Measurements from ENCODE around the gene DCAF7.

Gene DCAF7

DNA sequence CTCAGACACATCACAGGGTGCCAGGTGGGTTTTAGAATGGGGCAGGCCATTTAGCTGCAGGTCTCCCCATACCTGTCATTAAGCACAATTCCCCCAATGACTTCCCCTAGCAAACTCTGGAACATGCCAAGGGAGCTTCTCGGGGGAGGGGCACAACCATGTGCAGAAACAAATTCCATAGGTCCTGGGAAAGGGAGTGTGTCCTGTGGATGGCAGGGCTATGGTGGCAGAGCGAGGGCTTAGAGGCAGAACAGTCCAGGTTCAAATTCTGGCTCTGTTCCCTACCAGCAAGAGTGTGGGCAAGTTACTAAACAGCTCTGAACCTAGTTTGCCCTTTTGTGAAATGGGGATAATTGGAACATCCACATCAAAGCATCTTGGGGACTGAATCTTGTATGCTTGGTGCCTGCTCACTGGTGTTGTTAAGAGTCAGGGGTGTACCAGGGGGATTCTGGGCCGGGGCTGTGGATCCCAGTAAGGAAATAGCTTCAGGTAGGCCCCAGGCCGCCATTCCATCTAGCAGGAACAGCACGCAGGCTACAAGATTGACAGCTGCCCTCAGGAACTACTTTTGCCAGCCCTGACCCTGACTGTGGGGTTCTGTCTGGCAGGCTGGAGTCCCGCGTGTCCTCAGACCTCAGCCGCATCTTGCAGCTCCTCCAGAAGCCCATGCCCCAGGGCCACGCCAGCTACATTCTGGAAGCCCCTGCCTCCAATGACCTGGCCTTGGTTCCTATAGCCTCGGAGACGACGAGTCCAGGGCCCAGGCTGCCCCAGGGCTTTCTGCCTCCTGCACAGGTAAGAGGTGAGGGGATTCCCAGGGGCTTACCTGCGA is 5.6 kb upstream of the DCAF7 start:
- DNase-seq (ENCODE audit: low spot score) = no peak

DNA sequence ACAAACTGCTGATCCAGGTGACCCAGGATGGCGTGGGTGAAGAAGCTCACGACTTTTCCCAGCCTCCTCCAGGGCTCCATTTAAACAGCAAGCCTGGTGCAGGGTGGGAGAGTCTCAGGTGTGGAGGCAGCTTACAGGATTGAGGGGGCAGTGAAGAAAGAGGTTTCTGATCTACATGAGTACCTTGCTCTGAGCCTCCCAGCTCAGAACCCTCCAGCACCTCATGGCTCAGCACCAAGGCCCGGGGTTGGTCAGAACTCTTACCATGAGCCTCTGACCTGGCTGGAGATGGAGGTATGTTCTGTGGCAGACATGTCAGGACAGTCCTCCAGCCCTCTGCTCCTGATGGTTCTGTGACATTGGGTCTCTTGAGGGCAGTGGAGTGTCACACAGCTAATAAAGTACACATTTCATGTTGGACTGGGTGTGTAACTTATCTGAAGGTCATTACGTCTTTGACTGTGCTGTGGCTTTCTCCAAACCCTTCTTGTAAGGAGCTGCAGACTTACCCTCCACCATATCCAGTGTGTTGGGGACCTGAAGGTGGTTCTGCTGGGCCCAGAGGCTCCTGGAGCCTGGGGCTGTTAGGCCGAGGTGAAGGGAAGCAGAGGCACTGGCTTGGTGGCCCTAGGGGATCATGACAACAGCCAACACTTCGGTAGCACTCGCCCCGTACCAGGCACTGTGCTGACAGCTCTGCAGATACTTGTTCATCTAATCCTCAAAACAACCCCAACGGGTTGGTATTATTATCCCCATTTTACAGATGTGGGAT is 3.8 kb upstream of the DCAF7 start:
- DNase-seq (ENCODE audit: low spot score) = no peak

DNA sequence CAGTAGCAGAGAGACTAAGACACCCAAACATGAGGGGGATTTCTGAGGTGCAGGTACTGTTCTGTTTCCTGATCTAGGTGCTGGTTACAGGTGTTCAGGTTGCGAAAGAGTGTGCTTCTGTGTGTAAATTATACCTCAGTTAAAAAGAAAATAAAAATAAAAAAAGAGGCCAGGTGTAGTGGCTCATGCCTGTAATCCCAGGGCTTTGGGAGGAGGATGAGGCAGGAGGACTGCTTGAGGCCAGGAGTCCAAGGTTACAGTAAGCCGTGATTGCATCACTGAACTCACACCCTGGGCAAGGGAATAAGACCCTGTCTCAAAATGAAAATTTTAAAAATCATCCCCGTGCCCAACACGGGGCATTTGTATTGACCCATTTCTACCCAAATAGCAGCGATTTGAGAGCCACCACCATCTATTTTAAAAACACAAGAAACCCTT is 3.2 kb upstream of the DCAF7 start:
- DNase-seq (ENCODE audit: low spot score) = no peak

- no peak for DNase-seq (ENCODE audit: low spot score)
Observed at GRCh38 chr17:63549289-63549945, 860 bp upstream of the DCAF7 start.

GRCh38 chr17:63550817-63551639 is 751 bp downstream of the DCAF7 start:
- no peak for DNase-seq (ENCODE audit: low spot score)

DNA sequence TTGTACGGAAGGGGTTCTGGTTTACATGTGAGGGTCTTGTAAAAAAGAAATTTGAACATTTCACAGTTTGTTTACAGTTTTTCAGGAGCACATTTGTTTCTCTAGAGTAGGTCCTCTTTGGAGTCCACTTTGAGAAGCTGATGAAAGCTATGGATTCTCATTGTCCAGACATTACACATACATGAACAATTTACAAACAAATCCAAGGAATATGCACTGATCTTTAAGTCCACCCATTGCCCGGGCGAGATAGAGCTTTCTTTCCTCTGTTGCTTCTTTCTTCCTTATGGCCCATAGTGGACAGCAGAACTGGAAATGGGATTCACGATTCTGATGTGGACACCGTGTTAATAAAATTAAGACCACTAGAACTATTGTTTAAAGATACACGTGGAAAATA is 1.9 kb downstream of the DCAF7 start:
- DNase-seq (ENCODE audit: low spot score) = no peak

GRCh38 chr17:63555500-63556156 is 5.4 kb downstream of the DCAF7 start:
- DNase-seq (ENCODE audit: low spot score) = no peak

- DNase-seq (ENCODE audit: low spot score) = no peak
Observed at GRCh38 chr17:63557416-63557815, 7.1 kb downstream of the DCAF7 start.

- DNase-seq (ENCODE audit: low spot score) = no peak
Observed at GRCh38 chr17:63558441-63558840, 8.2 kb downstream of the DCAF7 start.

- no peak for DNase-seq (ENCODE audit: low spot score)
Observed at GRCh38 chr17:63561819-63562218, 11.5 kb downstream of the DCAF7 start.

- no peak for DNase-seq (ENCODE audit: low spot score)
Observed at GRCh38 chr17:63563339-63563738, 13.1 kb downstream of the DCAF7 start.

- DNase-seq (ENCODE audit: low spot score) = no peak
Observed at GRCh38 chr17:63564562-63564961, 14.3 kb downstream of the DCAF7 start.

DNA sequence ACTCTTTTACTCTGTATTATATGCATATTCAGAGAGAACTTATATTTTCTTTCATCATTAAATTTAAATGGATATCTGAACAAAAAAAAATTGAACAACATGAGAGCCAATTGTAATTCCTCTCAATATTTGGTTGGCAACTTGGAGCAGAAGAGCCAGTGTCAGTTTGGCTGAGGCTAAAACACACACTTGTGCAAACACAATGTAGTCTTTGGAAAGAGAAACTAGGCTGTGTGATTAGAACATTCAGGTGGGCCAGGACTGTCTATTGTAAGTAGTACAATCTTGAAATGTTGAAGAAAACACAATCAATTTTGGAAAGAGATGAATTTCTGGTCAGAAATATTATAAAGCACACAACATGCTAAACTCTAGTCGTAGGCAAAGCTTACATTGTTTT is 17.0 kb downstream of the DCAF7 start:
- DNase-seq (ENCODE audit: low spot score) = no peak

DNA sequence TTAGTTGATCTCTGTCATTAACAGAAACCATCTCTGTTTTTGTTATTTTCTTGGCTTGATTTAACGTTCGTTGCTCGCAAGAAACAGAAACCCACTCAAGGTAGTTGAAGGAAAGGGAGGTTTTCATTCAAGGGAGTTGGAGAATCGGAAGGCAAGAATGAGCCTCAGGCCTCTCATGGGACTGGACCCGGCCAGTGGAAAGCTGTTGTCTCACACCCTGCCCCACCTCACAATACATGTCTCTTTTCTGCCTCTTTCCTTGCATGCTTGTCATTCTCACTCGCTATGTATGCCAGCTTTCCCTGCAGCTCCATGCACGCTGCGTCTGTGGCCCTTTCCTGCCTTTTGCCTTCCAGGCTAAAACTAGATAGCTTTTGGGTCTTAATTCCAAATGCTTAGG is 18.3 kb downstream of the DCAF7 start:
- DNase-seq (ENCODE audit: low spot score) = no peak

GRCh38 chr17:63571632-63572310 is 21.5 kb downstream of the DCAF7 start:
- no peak for DNase-seq (ENCODE audit: low spot score)

DNA sequence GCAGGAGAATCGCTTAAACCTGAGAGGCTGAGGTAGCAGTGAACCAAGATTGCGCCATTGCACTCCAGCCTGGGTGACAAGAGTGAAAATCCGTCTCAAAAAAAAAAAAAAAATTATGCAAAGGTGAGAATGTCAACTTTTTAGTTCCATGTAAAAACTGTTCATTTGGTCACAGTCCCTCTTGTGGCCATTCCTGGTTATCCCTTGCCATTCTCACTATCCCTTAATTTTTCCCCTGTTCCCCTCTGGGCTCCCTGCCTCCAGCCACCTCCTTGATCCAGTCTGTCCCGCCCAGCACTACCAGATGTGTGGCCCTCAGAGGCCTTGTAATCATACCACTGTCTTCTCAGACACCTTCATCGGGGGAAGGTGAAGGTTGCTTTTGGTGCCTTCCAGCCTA is 23.4 kb downstream of the DCAF7 start:
- no peak for DNase-seq (ENCODE audit: low spot score)

DNA sequence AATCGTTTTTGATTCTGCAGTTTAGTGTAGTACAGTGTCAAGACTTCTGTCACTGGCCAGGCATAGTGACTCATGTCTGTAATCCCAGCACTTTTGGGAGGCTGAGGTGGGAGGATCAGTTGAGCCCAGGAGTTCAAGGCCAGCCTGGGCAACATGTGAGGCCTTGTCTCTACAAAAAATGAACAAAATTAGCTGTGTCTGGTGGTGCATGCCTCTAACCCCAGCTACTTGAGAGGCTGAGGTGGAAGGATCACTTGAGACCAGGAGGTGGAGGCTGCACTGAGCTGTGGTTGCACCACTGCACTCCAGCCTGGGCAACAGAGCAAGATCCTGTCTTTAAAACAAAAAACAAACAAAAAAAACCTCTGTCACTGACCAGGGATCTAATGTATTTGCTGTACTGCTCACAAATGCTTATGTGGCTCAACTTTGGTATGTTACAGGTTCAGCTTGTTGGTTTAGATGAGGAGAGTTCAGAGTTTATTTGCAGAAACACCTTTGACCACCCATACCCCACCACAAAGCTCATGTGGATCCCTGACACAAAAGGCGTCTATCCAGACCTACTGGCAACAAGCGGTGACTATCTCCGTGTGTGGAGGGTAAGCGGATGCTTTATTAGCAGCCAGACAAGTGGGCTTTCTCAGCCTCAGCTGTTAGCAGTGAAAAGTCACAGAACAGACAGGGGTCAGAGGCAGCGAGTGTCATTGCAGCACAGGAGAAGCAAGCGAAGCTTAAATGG is 27.9 kb downstream of the DCAF7 start:
- DNase-seq (ENCODE audit: low spot score) = no peak

DNA sequence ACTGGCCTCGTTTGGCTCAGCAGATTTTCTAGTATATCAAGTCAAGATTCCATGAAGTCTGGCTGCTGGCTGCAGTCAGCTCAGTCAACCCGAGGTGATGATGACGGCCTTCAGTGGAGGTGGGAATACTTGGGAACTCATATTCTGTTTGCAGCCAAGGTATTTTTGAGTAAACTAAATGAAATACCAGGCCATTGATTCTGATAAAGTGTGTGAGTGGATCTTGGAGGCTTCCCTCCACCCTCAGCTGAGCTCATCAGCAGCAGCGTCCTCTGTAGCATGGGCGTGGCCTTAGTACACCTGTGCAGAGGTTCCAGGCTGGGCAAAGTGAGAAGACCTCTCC is 28.5 kb downstream of the DCAF7 start:
- no peak for DNase-seq (ENCODE audit: low spot score)

- DNase-seq (ENCODE audit: low spot score) = no peak
Observed at GRCh38 chr17:63579633-63580032, 29.4 kb downstream of the DCAF7 start.

- no peak for DNase-seq (ENCODE audit: low spot score)
Observed at GRCh38 chr17:63587770-63588169, 37.5 kb downstream of the DCAF7 start.

Measured in globus pallidus (tissue), 1 donor.